Activated CD8-positive, alpha-beta memory T cell treated with anti-CD3 and anti-CD28 coated beads, Interleukin-2, amount 50 U/mL, for 24 hours (primary cell): ENCODE data around the gene CST11.
"Not testable (repeated sequence)": the region's sequence is repeated elsewhere in the genome, so short reads cannot be mapped to it uniquely, and the experiment has no call there.

Experiments
- DNase-seq: peaks from one replicate; pipeline ENCODE4 v3.0.0-alpha.2; 2020; ENCODE audit errors: extremely low read depth

The CST11 gene

GRCh38 chr20:23452776-23453175 lies at the start of gene CST11:
Gene CST11, minus strand, starts transcription at chr20:23452876. Its CDS starts 65 bp downstream, at chr20:23452811.
- no peak for DNase-seq

GRCh38 chr20:23501926-23502325 lies 49.2 kb upstream of the CST11 start:
- DNase-seq, result no peak

GRCh38 chr20:23497536-23497935 lies 44.9 kb upstream of the CST11 start:
- no peak for DNase-seq

GRCh38 chr20:23493172-23493772 lies 40.6 kb upstream of the CST11 start:
- no peak for DNase-seq

GRCh38 chr20:23492292-23492691 lies 39.6 kb upstream of the CST11 start:
- DNase-seq, result no peak

- DNase-seq, result no peak
Observed at GRCh38 chr20:23490817-23491216, 38.1 kb upstream of the CST11 start, which contains the start of gene CST8. Gene CST8, plus strand, starts transcription at chr20:23491117. Its CDS starts 551 bp downstream, at chr20:23491668.

- no peak for DNase-seq
Observed at GRCh38 chr20:23488996-23489395, 36.3 kb upstream of the CST11 start.

- no peak for DNase-seq
Observed at GRCh38 chr20:23488470-23488869, 35.8 kb upstream of the CST11 start.

- DNase-seq, result no peak
Observed at GRCh38 chr20:23484081-23484480, 31.4 kb upstream of the CST11 start.

GRCh38 chr20:23482138-23482537 lies 29.5 kb upstream of the CST11 start:
- DNase-seq, result no peak

- DNase-seq, result no peak
Observed at GRCh38 chr20:23479043-23479442, 26.4 kb upstream of the CST11 start.

- no peak for DNase-seq
Observed at GRCh38 chr20:23477223-23477622, 24.5 kb upstream of the CST11 start.

GRCh38 chr20:23476015-23476754 lies 23.5 kb upstream of the CST11 start:
- no peak for DNase-seq

- DNase-seq, result no peak
Observed at GRCh38 chr20:23475395-23475794, 22.7 kb upstream of the CST11 start.

GRCh38 chr20:23473293-23473692 lies 20.6 kb upstream of the CST11 start:
- DNase-seq, result not testable (repeated sequence)

GRCh38 chr20:23472306-23472705 lies 19.6 kb upstream of the CST11 start:
- not testable (repeated sequence) for DNase-seq

- DNase-seq, result not testable (repeated sequence)
Observed at GRCh38 chr20:23466961-23467360, 14.3 kb upstream of the CST11 start.

GRCh38 chr20:23461180-23461579 lies 8.5 kb upstream of the CST11 start:
- DNase-seq, result no peak

GRCh38 chr20:23459461-23460150 lies 6.9 kb upstream of the CST11 start:
- no peak for DNase-seq

- DNase-seq, result no peak
Observed at GRCh38 chr20:23456873-23457272, 4.2 kb upstream of the CST11 start.

GRCh38 chr20:23456409-23456808 lies 3.7 kb upstream of the CST11 start:
- DNase-seq, result no peak

- no peak for DNase-seq
Observed at GRCh38 chr20:23455639-23456038, 3.0 kb upstream of the CST11 start.

GRCh38 chr20:23454816-23455215 lies 2.1 kb upstream of the CST11 start:
- DNase-seq, result no peak
